Measurements from ENCODE around the gene VPS35. TPM values are rescaled to one million over a fixed set of nuclear protein-coding genes. Genes with fewer than 3 reads are reported as not detected.
A peak's percentile ranks its signal among the peaks of the same experiment; 100 is the strongest.
"Not testable (repeated sequence)": the region's sequence is repeated elsewhere in the genome, so short reads cannot be mapped to it uniquely, and the experiment has no call there.

VPS35 gene
- total RNA-seq, 1 experiment from 2014 or later = 72.1 TPM

GRCh38 chr16:46629331-46630219 lies 59.4 kb downstream of the VPS35 start:
- H3K27ac Mint-ChIP-seq = peak overlapping the region; percentile 42
- no peaks in the 10 kb centered on the region for H3K36me3 Mint-ChIP-seq
- CTCF ChIA-PET = interaction anchor here (0.5 to 2.9 kb wide), 10 partner anchors 11 to 254 kb away, joined by 3 to 16 read pairs (median 4); partner anchors contain the start of gene GPT2
- POLR2A ChIA-PET = interaction anchor here (0.6 kb wide), 1 partner anchor 160 kb away, joined by 3 read pairs; no protein-coding TSS in a partner anchor
- ATAC-seq (peak; percentile 21), DNase-seq (ENCODE audit: low spot score) (no peak)
- H3K9me3 Mint-ChIP-seq = no peaks in the 10 kb centered on the region
- H3K27me3 Mint-ChIP-seq (ENCODE audit: low read depth) = peaks cover 5% of the 10 kb centered on the region; the same call in 1 of the 2 replicates
- TF ChIP-seq USF2 (CRISPR knock-in tag; IDR thresholded peaks at IDR 0.05) (no peak), ZNF263 (CRISPR knock-in tag; IDR thresholded peaks at IDR 0.05; ENCODE audit: low read depth) (no peak), MLX (CRISPR knock-in tag; IDR thresholded peaks at IDR 0.05) (no peak), ZNF317 (CRISPR knock-in tag; IDR thresholded peaks at IDR 0.05; ENCODE audit: borderline replicate concordance, low read depth) (no peak), NFE2L1 (CRISPR knock-in tag; IDR thresholded peaks at IDR 0.05) (no peak), FOXP1 (CRISPR knock-in tag; IDR thresholded peaks at IDR 0.05; ENCODE audit: borderline replicate concordance) (no peak), ZNF671 (CRISPR knock-in tag; IDR thresholded peaks at IDR 0.05) (no peak), GRHL2 (CRISPR knock-in tag; IDR thresholded peaks at IDR 0.05; ENCODE audit: insufficient replicate concordance, severe bottlenecking) (no peak), CREM (CRISPR knock-in tag; IDR thresholded peaks at IDR 0.05) (no peak), SMAD4 (CRISPR knock-in tag; IDR thresholded peaks at IDR 0.05) (no peak)
- no peak overlapping the region for H3K4me3 Mint-ChIP-seq
- H3K4me1 Mint-ChIP-seq = peaks cover 20% of the 10 kb centered on the region

- Mint-ChIP-seq H3K9me3 (no peaks in the 10 kb centered on the region), H3K4me3 (no peak overlapping the region), H3K27ac (no peak overlapping the region), H3K36me3 (no peaks in the 10 kb centered on the region), H3K27me3 (ENCODE audit: low read depth) (peaks cover 3% of the 10 kb centered on the region; the same call in 1 of the 2 replicates), H3K4me1 (peaks cover 20% of the 10 kb centered on the region)
- ATAC-seq = no peak
- TF ChIP-seq NR2C2 (CRISPR knock-in tag; IDR thresholded peaks at IDR 0.05) (no peak), ATF3 (CRISPR knock-in tag; conservative IDR thresholded peaks at IDR 0.05) (no peak), JUN (CRISPR knock-in tag; IDR thresholded peaks at IDR 0.05) (no peak), TEAD4 (CRISPR knock-in tag; IDR thresholded peaks at IDR 0.05) (no peak), CDX4 (CRISPR knock-in tag; IDR thresholded peaks at IDR 0.05; ENCODE audit: borderline replicate concordance) (no peak), ZNF423 (CRISPR knock-in tag; IDR thresholded peaks at IDR 0.05) (no peak), ZNF138 (CRISPR knock-in tag; conservative IDR thresholded peaks at IDR 0.05) (no peak), TP53 (CRISPR knock-in tag; IDR thresholded peaks at IDR 0.05) (no peak)
- POLR2A ChIA-PET = no interaction called here
- CTCF ChIA-PET = interaction anchor here (2.9 kb wide), 1 partner anchor 46 kb away, joined by 16 read pairs; no protein-coding TSS in a partner anchor
- no peak for DNase-seq (ENCODE audit: low spot score)
Observed at GRCh38 chr16:46627746-46628145, 61.2 kb downstream of the VPS35 start.

- H3K9me3 Mint-ChIP-seq; H3K4me3 Mint-ChIP-seq; DNase-seq (ENCODE audit: low spot score); ATAC-seq; H3K27me3 Mint-ChIP-seq (ENCODE audit: low read depth); H3K27ac Mint-ChIP-seq; POLR2A ChIA-PET; H3K36me3 Mint-ChIP-seq: not testable (repeated sequence)
- CTCF ChIA-PET = interaction anchor here (0.7 kb wide), 1 partner anchor 47 kb away, joined by 7 read pairs; no protein-coding TSS in a partner anchor
- H3K4me1 Mint-ChIP-seq = peaks cover 16% of the 10 kb centered on the region
Observed at GRCh38 chr16:46626681-46627080, 62.3 kb downstream of the VPS35 start.

GRCh38 chr16:46624862-46625261 lies 64.1 kb downstream of the VPS35 start:
- DNase-seq (ENCODE audit: low spot score); H3K36me3 Mint-ChIP-seq; H3K27ac Mint-ChIP-seq; H3K4me3 Mint-ChIP-seq; ATAC-seq; CTCF ChIA-PET; POLR2A ChIA-PET; H3K27me3 Mint-ChIP-seq (ENCODE audit: low read depth); H3K9me3 Mint-ChIP-seq: not testable (repeated sequence)
- H3K4me1 Mint-ChIP-seq = peaks cover 22% of the 10 kb centered on the region

- H3K36me3 Mint-ChIP-seq; H3K27me3 Mint-ChIP-seq (ENCODE audit: low read depth); H3K4me3 Mint-ChIP-seq; DNase-seq (ENCODE audit: low spot score); CTCF ChIA-PET; POLR2A ChIA-PET; H3K9me3 Mint-ChIP-seq; H3K27ac Mint-ChIP-seq: not testable (repeated sequence)
- peaks cover 15% of the 10 kb centered on the region for H3K4me1 Mint-ChIP-seq
- peak; percentile 5 for ATAC-seq
Observed at GRCh38 chr16:46623707-46624106, 65.3 kb downstream of the VPS35 start.

GRCh38 chr16:46623246-46623645 lies 65.7 kb downstream of the VPS35 start:
- H3K4me1 Mint-ChIP-seq = peaks cover 17% of the 10 kb centered on the region
- POLR2A ChIA-PET; H3K4me3 Mint-ChIP-seq; H3K27me3 Mint-ChIP-seq (ENCODE audit: low read depth); CTCF ChIA-PET; H3K9me3 Mint-ChIP-seq; H3K27ac Mint-ChIP-seq; H3K36me3 Mint-ChIP-seq: not testable (repeated sequence)
- ATAC-seq (peak; percentile 86), DNase-seq (ENCODE audit: low spot score) (peak; percentile 41)

Data from WTC11 (cell line).